ENCODE measurements around the gene CNEP1R1. TPM values are rescaled to one million over a fixed set of nuclear protein-coding genes. Genes with fewer than 3 reads are reported as not detected.
A peak's percentile ranks its signal among the peaks of the same experiment; 100 is the strongest.

The CNEP1R1 gene, protein sequence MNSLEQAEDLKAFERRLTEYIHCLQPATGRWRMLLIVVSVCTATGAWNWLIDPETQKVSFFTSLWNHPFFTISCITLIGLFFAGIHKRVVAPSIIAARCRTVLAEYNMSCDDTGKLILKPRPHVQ
- total RNA-seq (10 to 100 TPM; 26.8 to 41.0 (median 34.3) TPM), polyA plus RNA-seq (10 to 100 TPM; 11.2 to 12.7 TPM), total RNA-seq (13.3 reads per million, percentile 42 among the genes with 10 or more reads in this experiment)

DNA sequence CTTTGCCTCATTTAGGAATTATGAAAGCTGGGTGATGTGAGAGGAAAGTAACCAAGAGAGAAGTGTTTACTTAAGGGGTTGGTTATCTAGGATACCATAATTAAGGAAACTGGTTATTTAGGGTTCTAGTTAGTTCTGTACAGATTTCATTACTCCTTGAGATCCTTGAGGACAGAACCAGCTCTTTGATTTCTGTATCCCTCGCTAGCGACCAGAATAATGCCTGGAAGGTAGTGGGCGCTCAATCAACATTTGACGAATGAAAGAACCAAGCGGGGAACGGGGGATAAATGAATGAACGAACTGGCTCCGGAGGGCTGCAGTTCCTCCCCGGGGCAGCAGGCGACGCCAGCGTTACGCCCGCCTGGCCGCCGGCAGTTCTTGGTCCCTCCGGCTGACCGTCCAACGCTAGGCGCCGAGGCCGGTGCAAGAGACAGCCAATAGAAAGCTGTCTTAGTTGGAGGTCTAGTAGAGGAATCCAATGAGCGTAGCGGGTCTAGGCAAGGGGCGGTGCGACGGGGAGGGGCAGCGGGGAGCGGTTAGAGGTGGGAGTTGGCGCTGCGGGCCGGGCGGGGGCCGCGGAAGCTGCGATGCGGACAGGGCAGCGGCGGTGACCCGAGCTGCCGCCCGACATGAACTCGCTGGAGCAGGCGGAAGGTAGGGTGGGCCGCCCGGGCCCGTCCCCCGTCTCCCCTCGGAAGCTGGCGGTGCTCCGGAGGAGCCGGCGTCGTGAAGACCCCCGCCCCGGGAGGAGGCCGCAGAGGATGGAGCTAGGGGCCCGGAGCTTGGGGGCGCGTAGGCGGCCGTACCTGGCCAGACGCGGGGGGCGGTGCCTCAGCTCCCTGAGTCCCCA is at the start of gene CNEP1R1:
TSS of gene CNEP1R1 (plus strand) at position 542 of the 853 bp plus-strand sequence. CDS start at position 633, 91 bp downstream.
- ChIA-PET POLR2A (interaction anchor here (0.9 to 2.4 kb wide), 7 partner anchors 40 to 782 kb away, joined by 3 to 16 read pairs (median 6); partner anchors contain the start of gene HEATR3), CTCF (interaction anchor here (0.6 to 4.3 kb wide), 18 partner anchors 10 to 785 kb away, joined by 3 to 58 read pairs (median 3); no protein-coding TSS in a partner anchor)
- peaks cover 0 to 5% (median 3%) of the 10 kb centered on the region in 3 experiments for H3K36me3 ChIP-seq (ENCODE audit: control insufficient read depth in 2 of 3, insufficient read depth in 3 of 3, low read length in 3 of 3)
- peak within 1 kb of the TSS; percentile 88 to 99 (median 96) for H3K4me3 Mint-ChIP-seq
- peaks cover 0 to 16% (median 0%) of the 10 kb centered on the region in 5 donors for H3K27me3 Mint-ChIP-seq
- DNase-seq (peak; percentile 82 to 95 (median 92)), ATAC-seq (peak; percentile 98)
- no peaks in the 10 kb centered on the region for H3K9me3 Mint-ChIP-seq
- peaks cover 0 to 2% (median 0%) of the 10 kb centered on the region in 5 donors for H3K36me3 Mint-ChIP-seq
- H3K4me1 ChIP-seq (ENCODE audit: control insufficient read depth in 2 of 2, insufficient read depth in 2 of 2, low read length in 2 of 2): peaks cover 11 to 16% of the 10 kb centered on the region in 2 donors
- no peaks in the 10 kb centered on the region for H3K9me3 ChIP-seq (ENCODE audit: control insufficient read depth in 2 of 3, low read length in 3 of 3)
- peaks cover 5 to 42% (median 28%) of the 10 kb centered on the region in 7 donors for H3K4me1 Mint-ChIP-seq
- H3K4me3 ChIP-seq (ENCODE audit: low read length): peak within 1 kb of the TSS; percentile 97
- intact Hi-C loops (cut with micrococcal nuclease): loop anchor here (1.0 to 10.0 kb wide), 22 partner anchors 40 to 781 kb away; partner anchors contain the start of genes HEATR3 (in 2 of the 2), ADCY7 (in 1 of the 2), BRD7 (in 1 of the 2) and CYLD (in 1 of the 2)
- H3K27me3 ChIP-seq (ENCODE audit: control insufficient read depth in 2 of 2, insufficient read depth in 2 of 2, low read length in 2 of 2): no peaks in the 10 kb centered on the region
- H3K27ac ChIP-seq (ENCODE audit: low read depth, low read length): peak within 1 kb of the TSS; percentile 81
- peak within 1 kb of the TSS; percentile 87 to 97 (median 94) for H3K27ac Mint-ChIP-seq

DNA sequence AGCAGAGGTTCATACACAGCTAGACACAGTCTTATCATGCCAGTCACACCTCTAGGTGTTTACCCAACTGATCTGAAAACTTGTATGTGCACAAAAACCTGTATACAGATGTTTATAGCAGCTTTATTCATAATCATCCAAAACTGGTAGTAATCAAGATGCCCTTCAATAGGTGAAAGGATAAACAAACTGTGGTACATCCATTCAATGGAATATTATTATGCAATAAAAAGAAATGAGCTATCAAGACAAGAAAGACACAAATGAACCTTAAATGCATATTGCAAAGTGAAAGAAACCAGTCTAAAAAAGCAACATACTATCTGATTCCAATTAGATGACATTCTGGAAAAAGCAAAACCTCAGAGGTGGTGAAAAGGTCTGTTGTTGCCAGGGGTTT is 47.6 kb upstream of the CNEP1R1 start:
- Mint-ChIP-seq H3K27me3 (peaks cover 0 to 15% (median 5%) of the 10 kb centered on the region in 5 donors), H3K9me3 (peaks cover 0 to 10% (median 2%) of the 10 kb centered on the region in 11 donors), H3K36me3 (peaks cover 0 to 5% (median 0%) of the 10 kb centered on the region in 5 donors), H3K4me3 (no peak overlapping the region), H3K4me1 (no peaks in the 10 kb centered on the region), H3K27ac (no peak overlapping the region)
- ChIA-PET POLR2A (no interaction called here), CTCF (no interaction called here)
- no peak overlapping the region for H3K4me3 ChIP-seq (ENCODE audit: low read length)
- ATAC-seq (no peak), DNase-seq (no peak)
- no peaks in the 10 kb centered on the region for H3K4me1 ChIP-seq (ENCODE audit: control insufficient read depth in 2 of 2, insufficient read depth in 2 of 2, low read length in 2 of 2)
- no peak overlapping the region for H3K27ac ChIP-seq (ENCODE audit: low read depth, low read length)
- no peaks in the 10 kb centered on the region for H3K9me3 ChIP-seq (ENCODE audit: control insufficient read depth in 2 of 3, low read length in 3 of 3)
- H3K27me3 ChIP-seq (ENCODE audit: control insufficient read depth in 2 of 2, insufficient read depth in 2 of 2, low read length in 2 of 2): no peaks in the 10 kb centered on the region
- H3K36me3 ChIP-seq (ENCODE audit: control insufficient read depth in 2 of 3, insufficient read depth in 3 of 3, low read length in 3 of 3): no peaks in the 10 kb centered on the region
- intact Hi-C loops (cut with micrococcal nuclease): no loop called here

DNA sequence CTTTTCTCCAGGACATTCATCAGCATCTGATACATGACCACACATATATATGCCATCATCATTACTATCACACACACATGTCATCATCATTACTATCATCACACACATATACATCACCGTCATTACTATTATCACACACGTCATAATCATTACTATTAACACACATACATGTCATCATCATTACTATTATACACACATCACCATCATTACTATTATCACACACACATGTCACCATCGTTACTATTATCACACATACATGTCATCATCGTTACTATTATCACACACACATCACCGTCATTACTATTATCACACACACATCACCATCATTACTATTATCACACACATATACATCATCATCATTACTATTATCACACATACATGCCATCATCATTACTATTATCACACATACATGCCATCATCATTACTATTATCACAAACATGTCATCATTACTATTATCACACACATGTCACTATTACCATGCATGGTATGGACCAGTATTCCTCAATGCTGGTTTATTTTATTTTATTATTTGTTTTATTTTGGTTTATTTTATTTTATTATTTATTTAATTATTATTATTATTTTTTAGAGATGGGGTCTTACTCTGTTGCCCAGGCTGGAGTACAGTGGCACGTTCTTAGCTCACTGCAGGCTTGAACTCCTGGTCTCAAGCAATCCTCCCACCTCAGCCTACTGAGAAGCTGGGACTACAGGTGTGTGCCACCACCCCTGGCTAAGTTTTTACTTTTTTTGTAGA is 46.3 kb upstream of the CNEP1R1 start:
- Mint-ChIP-seq H3K9me3 (peaks cover 0 to 10% (median 2%) of the 10 kb centered on the region in 11 donors), H3K4me1 (no peaks in the 10 kb centered on the region), H3K36me3 (peaks cover 0 to 5% (median 0%) of the 10 kb centered on the region in 5 donors), H3K4me3 (no peak overlapping the region), H3K27me3 (peaks cover 0 to 11% (median 5%) of the 10 kb centered on the region in 5 donors), H3K27ac (no peak overlapping the region)
- Histone ChIP-seq H3K4me1 (ENCODE audit: control insufficient read depth in 2 of 2, insufficient read depth in 2 of 2, low read length in 2 of 2) (no peaks in the 10 kb centered on the region), H3K27ac (ENCODE audit: low read depth, low read length) (no peak overlapping the region), H3K9me3 (ENCODE audit: control insufficient read depth in 2 of 3, low read length in 3 of 3) (no peaks in the 10 kb centered on the region), H3K36me3 (ENCODE audit: control insufficient read depth in 2 of 3, insufficient read depth in 3 of 3, low read length in 3 of 3) (no peaks in the 10 kb centered on the region), H3K27me3 (ENCODE audit: control insufficient read depth in 2 of 2, insufficient read depth in 2 of 2, low read length in 2 of 2) (no peaks in the 10 kb centered on the region), H3K4me3 (ENCODE audit: low read length) (no peak overlapping the region)
- DNase-seq (no peak), ATAC-seq (no peak)
- CTCF ChIA-PET: no interaction called here
- intact Hi-C loops (cut with micrococcal nuclease): no loop called here
- POLR2A ChIA-PET: no interaction called here

DNA sequence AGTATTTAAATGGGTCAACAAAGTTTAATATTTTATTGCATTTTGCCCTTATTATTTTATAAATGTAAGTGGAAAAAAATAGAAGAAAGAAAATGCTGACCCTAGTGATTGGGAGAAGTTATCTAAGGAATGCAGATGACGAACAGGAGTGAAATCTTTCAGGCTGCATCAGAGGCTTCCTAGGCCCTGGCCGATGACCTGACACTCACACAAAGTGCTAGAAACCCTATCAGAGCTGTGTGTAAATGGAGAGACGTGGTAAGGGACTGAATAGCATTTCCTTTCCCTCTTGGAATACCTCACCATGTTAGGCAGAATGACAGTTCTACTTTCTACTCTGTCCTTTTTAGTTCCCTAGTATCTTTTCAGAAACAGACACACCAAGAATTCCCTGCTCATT is 44.9 kb upstream of the CNEP1R1 start:
- ChIA-PET POLR2A (no interaction called here), CTCF (no interaction called here)
- Mint-ChIP-seq H3K4me1 (no peaks in the 10 kb centered on the region), H3K27ac (no peak overlapping the region), H3K9me3 (peaks cover 0 to 10% (median 2%) of the 10 kb centered on the region in 11 donors), H3K27me3 (peaks cover 0 to 6% (median 5%) of the 10 kb centered on the region in 5 donors), H3K36me3 (peaks cover 0 to 5% (median 0%) of the 10 kb centered on the region in 5 donors), H3K4me3 (no peak overlapping the region)
- Histone ChIP-seq H3K36me3 (ENCODE audit: control insufficient read depth in 2 of 3, insufficient read depth in 3 of 3, low read length in 3 of 3) (no peaks in the 10 kb centered on the region), H3K9me3 (ENCODE audit: control insufficient read depth in 2 of 3, low read length in 3 of 3) (no peaks in the 10 kb centered on the region), H3K27ac (ENCODE audit: low read depth, low read length) (no peak overlapping the region), H3K27me3 (ENCODE audit: control insufficient read depth in 2 of 2, insufficient read depth in 2 of 2, low read length in 2 of 2) (no peaks in the 10 kb centered on the region), H3K4me3 (ENCODE audit: low read length) (no peak overlapping the region), H3K4me1 (ENCODE audit: control insufficient read depth in 2 of 2, insufficient read depth in 2 of 2, low read length in 2 of 2) (no peaks in the 10 kb centered on the region)
- DNase-seq: no peak
- no peak for ATAC-seq
- intact Hi-C loops (cut with micrococcal nuclease): no loop called here

DNA sequence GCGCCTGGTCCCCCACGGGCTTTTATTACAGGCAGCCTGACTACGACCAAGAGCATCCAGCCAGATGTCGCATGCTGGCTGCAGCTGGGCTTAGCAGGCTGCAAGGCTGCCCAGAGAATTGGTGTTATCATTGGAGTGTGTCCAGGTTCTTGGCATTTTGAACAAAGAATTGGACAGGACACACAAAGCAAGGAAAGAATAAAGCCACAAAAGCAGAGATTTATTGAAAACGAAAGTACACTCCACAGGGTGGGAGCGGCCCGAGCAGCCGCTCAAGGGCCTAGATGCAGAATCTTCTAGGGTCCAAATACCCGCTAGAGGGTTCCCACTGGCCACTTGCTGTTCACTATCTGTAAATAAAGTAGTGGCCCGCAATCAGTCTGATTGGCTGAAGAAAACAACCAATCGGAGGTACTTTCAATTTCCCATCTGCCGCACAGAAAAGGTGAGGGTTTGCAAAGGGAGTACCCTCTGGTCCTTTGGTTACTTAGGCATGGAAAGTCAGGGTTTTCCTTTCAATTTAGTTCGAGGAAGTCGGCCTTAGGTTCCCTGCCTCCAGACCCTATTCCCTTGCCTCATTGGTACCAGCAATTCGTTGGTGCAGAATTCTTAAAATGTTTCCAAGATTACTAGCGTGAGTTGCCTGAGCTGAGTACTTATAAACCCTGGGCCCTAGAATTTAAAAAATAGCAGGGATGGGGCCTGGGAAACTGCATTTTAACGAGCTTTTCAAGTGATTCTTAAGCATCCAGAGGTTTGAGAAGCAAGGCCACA is 38.5 kb upstream of the CNEP1R1 start:
- Histone ChIP-seq H3K27me3 (ENCODE audit: control insufficient read depth in 2 of 2, insufficient read depth in 2 of 2, low read length in 2 of 2) (no peaks in the 10 kb centered on the region), H3K9me3 (ENCODE audit: control insufficient read depth in 2 of 3, low read length in 3 of 3) (no peaks in the 10 kb centered on the region), H3K4me1 (ENCODE audit: control insufficient read depth in 2 of 2, insufficient read depth in 2 of 2, low read length in 2 of 2) (no peaks in the 10 kb centered on the region), H3K27ac (ENCODE audit: low read depth, low read length) (no peak overlapping the region), H3K4me3 (ENCODE audit: low read length) (no peak overlapping the region), H3K36me3 (ENCODE audit: control insufficient read depth in 2 of 3, insufficient read depth in 3 of 3, low read length in 3 of 3) (no peaks in the 10 kb centered on the region)
- no peak for ATAC-seq
- no peaks in the 10 kb centered on the region for H3K36me3 Mint-ChIP-seq
- POLR2A ChIA-PET: no interaction called here
- peaks cover 0 to 4% (median 0%) of the 10 kb centered on the region in 5 donors for H3K27me3 Mint-ChIP-seq
- H3K9me3 Mint-ChIP-seq: no peaks in the 10 kb centered on the region
- DNase-seq: no peak
- no peak overlapping the region for H3K27ac Mint-ChIP-seq
- CTCF ChIA-PET: no interaction called here
- H3K4me3 Mint-ChIP-seq: no peak overlapping the region
- peaks cover 0 to 11% (median 0%) of the 10 kb centered on the region in 7 donors for H3K4me1 Mint-ChIP-seq
- intact Hi-C loops (cut with micrococcal nuclease): no loop called here

DNA sequence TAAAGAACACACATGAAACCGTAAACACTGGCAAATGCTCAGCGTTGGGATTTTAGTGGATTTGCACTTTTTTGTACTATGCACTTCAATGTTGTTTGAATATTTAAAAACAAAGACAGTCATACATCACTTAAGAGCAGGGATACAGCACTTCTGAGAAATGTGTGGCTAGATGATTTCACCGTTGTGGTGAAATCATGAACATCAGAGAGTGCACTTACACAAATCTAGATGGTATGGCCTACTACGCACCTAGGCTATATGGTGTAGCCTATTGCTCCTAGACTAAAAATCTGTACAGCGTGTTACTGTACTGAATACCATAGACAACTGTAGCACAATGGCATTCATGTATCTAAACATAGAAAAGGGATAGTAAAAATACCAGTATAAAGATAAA is 37.6 kb upstream of the CNEP1R1 start:
- intact Hi-C loops (cut with micrococcal nuclease): no loop called here
- Histone ChIP-seq H3K27me3 (ENCODE audit: control insufficient read depth in 2 of 2, insufficient read depth in 2 of 2, low read length in 2 of 2) (no peaks in the 10 kb centered on the region), H3K4me1 (ENCODE audit: control insufficient read depth in 2 of 2, insufficient read depth in 2 of 2, low read length in 2 of 2) (no peaks in the 10 kb centered on the region), H3K27ac (ENCODE audit: low read depth, low read length) (no peak overlapping the region), H3K4me3 (ENCODE audit: low read length) (no peak overlapping the region), H3K36me3 (ENCODE audit: control insufficient read depth in 2 of 3, insufficient read depth in 3 of 3, low read length in 3 of 3) (no peaks in the 10 kb centered on the region), H3K9me3 (ENCODE audit: control insufficient read depth in 2 of 3, low read length in 3 of 3) (no peaks in the 10 kb centered on the region)
- CTCF ChIA-PET: no interaction called here
- POLR2A ChIA-PET: no interaction called here
- no peak overlapping the region for H3K4me3 Mint-ChIP-seq
- H3K9me3 Mint-ChIP-seq: no peaks in the 10 kb centered on the region
- H3K36me3 Mint-ChIP-seq: no peaks in the 10 kb centered on the region
- no peak for DNase-seq
- ATAC-seq: no peak
- H3K4me1 Mint-ChIP-seq: peaks cover 0 to 11% (median 0%) of the 10 kb centered on the region in 7 donors
- peaks cover 0 to 4% (median 0%) of the 10 kb centered on the region in 5 donors for H3K27me3 Mint-ChIP-seq
- no peak overlapping the region for H3K27ac Mint-ChIP-seq

Measured in naive thymus-derived CD4-positive, alpha-beta T cell (primary cell).